Right lobe of liver (tissue), 6 donors: ENCODE data around the gene CA5B. TPM values are rescaled to one million over a fixed set of nuclear protein-coding genes. Genes with fewer than 3 reads are reported as not detected.
"Not testable (repeated sequence)": the region's sequence is repeated elsewhere in the genome, so short reads cannot be mapped to it uniquely, and the experiment has no call there.

ENCODE experiments used
- ATAC-seq, 4 donors: fragments of 200-7000 bp; cut with Tn5 transposase; one replicate each; pipeline ENCODE4 v1.9.1; 2020; ENCODE audit warnings: mild to moderate bottlenecking in 4 of 4, moderate library complexity in 4 of 4
- DNase-seq, 3 donors: peaks; one replicate each; pipeline ENCODE4 v3.0.0-alpha.2; 2020
- H3K27ac ChIP-seq, 3 donors: fragments of 200-600 bp; one replicate each; pipeline ENCODE4 v1.8.0; 2022
- H3K27me3 ChIP-seq, 2 donors: fragments of 200-600 bp; one replicate each; pipeline ENCODE4 v1.8.0; 2022
- H3K36me3 ChIP-seq, 4 donors: fragments of 200-600 bp; sonication (generic) in 1 of 4; one replicate each; pipeline versions ENCODE4 v1.5.1 to v1.8.0; 2017 to 2022; ENCODE audit warnings: control low read depth in 1 of 4
- H3K4me1 ChIP-seq, 4 donors: fragments of 200-600 bp; sonication (generic) in 1 of 4; one replicate each; pipeline versions ENCODE4 v1.5.1 to v1.8.0; 2017 to 2022; ENCODE audit warnings: control low read depth in 1 of 4
- H3K4me3 ChIP-seq, 3 donors: fragments of 200-600 bp; one replicate each; pipeline ENCODE4 v1.8.0; 2022
- H3K9me3 ChIP-seq, 4 donors: fragments of 200-600 bp; sonication (generic) in 1 of 4; one replicate each; pipeline versions ENCODE4 v1.5.1 to v1.8.0; 2017 to 2022; ENCODE audit warnings: control low read depth in 1 of 4
- CTCF ChIP-seq, 4 donors: fragments of 200-600 bp in 3 of 4; fragments of 450-650 bp in 1 of 4; IDR thresholded peaks; one replicate each; pipeline versions ENCODE4 v1.5.1 to v1.8.0; 2016 to 2022; ENCODE audit warnings: antibody characterized with exemption in 4 of 4, mild to moderate bottlenecking in 2 of 4
- POLR2A ChIP-seq: fragments of 450-650 bp; IDR thresholded peaks from one replicate; pipeline ENCODE4 v1.6.1; 2017; ENCODE audit warnings: antibody characterized with exemption, mild to moderate bottlenecking
- WGBS: methylation state at CpG from one replicate; pipeline ENCODE4 v1.1.6; 2018; ENCODE audit warnings: low coverage, low lambda C conversion rate; ENCODE audit not compliant: insufficient coverage; ENCODE audit errors: missing lambda C conversion rate; 5-methylcytosine and 5-hydroxymethylcytosine counted together
- intact Hi-C, 2 donors: fragments of 100-400 bp; cut with DNase I; formaldehyde crosslinking; loops; one replicate each; pipeline versions ENCODE4 v1.11.2 to v1.14.1; 2022
- total RNA-seq, 6 experiments: library from RNA; depleted of rRNA in 2 of 6; stranded (reverse); fragments of >200 nt in 2 of 6; fragmentation: NEBNext Ultra II Directional in 3 of 6; extraction: Animal tissue kit (Norgen Biotek cat#: 25700) in 3 of 6; gene quantifications; one replicate each; pipeline versions ENCODE4 v1.1.0 to v1.2.4, GENCODE V29; 2016 to 2023
- donor health status: DM: no; HTN: yes; CAD: no.
- donor health status: DM: no; HTN: no; CAD: no.
- donor health status: DM: no; HTN: no; CAD: no.
- donor health status: DM: no; HTN: yes; CAD: no.
- donor health status: DM: no; HTN: yes; CAD: no.

The CA5B gene
- total RNA-seq, 6 experiments from 2014 or later = 1.5 to 4.3 (median 2.8) TPM

- intact Hi-C loops = no loop called here
- Histone ChIP-seq H3K4me1 (no peaks in the 10 kb centered on the region), H3K9me3 (no peaks in the 10 kb centered on the region), H3K4me3 (no peak overlapping the region), H3K36me3 (no peaks in the 10 kb centered on the region), H3K27ac (no peak overlapping the region), H3K27me3 (no peaks in the 10 kb centered on the region)
- no peak for ATAC-seq
- TF ChIP-seq POLR2A = no peak
- TF ChIP-seq CTCF (IDR thresholded peaks at IDR 0.05) = no peak
- WGBS = 83% methylated on average over 2 of the region's 2 CpGs
- DNase-seq = no peak
These were observed 17.0 kb downstream of the CA5B start for GRCh38 chrX:15755091-15755490.

DNA sequence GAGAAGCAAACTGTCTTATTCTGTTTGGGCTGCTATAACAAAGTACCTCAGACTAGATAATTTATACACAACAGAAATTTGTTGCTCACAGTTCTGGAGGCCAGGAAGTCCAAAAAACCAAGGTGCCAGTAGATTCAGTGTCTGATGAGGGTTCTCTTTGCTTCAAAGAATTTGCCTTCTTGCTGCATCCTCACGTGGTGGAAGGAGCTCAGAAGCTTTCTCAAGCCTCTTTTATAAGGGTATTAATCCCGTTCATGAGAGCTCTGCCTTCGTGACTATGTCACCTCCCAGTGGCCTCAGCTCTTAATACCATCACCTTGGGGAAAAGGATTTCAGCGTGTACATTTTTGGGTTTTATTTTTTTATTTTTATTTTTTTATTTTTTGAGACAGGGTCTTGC, 20.1 kb downstream of the CA5B start:
- intact Hi-C loops = no loop called here
- DNase-seq = no peak
- TF ChIP-seq POLR2A = no peak
- TF ChIP-seq CTCF (IDR thresholded peaks at IDR 0.05) = no peak
- no peaks in the 10 kb centered on the region for H3K36me3 ChIP-seq
- H3K9me3 ChIP-seq = no peaks in the 10 kb centered on the region
- no peaks in the 10 kb centered on the region for H3K4me1 ChIP-seq
- WGBS = 79% methylated on average over 4 of the region's 4 CpGs
- H3K27ac ChIP-seq = no peak overlapping the region
- H3K4me3 ChIP-seq = no peak overlapping the region
- H3K27me3 ChIP-seq = no peaks in the 10 kb centered on the region
- no peak for ATAC-seq

DNA sequence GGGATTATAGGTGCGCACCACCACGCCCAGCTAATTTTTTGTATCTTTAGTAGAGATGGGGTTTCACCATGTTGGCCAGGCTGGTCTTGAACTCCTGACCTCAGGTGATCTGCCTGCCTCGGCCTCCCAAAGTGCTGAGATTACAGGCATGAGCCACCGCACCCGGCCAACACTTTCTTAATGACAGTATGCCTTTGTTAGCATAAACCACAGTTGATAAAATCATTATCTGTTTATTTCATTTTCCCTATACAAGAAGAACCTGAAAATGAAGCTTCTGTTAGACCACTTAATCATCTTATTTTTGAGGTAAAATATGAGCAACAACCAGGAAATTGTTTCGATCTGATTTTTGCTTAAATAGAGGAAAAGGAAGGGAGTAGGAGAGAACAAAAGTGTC, 21.8 kb downstream of the CA5B start:
- ATAC-seq, intact Hi-C loops, DNase-seq, H3K27ac ChIP-seq, H3K4me3 ChIP-seq, H3K27me3 ChIP-seq, H3K36me3 ChIP-seq, H3K9me3 ChIP-seq, H3K4me1 ChIP-seq: not testable (repeated sequence)
- WGBS = 91% methylated on average over 5 of the region's 6 CpGs

GRCh38 chrX:15761564-15762191, 23.6 kb downstream of the CA5B start:
- Histone ChIP-seq H3K27ac (no peak overlapping the region), H3K36me3 (no peaks in the 10 kb centered on the region), H3K4me1 (no peaks in the 10 kb centered on the region), H3K9me3 (no peaks in the 10 kb centered on the region), H3K4me3 (no peak overlapping the region), H3K27me3 (no peaks in the 10 kb centered on the region)
- intact Hi-C loops = no loop called here
- TF ChIP-seq CTCF (IDR thresholded peaks at IDR 0.05) (peak; percentile 55 to 82 (median 76)), POLR2A (no peak)
- DNase-seq = no peak
- 80% methylated on average over 6 of the region's 8 CpGs for WGBS
- peak; percentile 65 to 82 (median 78) for ATAC-seq

- Histone ChIP-seq H3K36me3 (no peaks in the 10 kb centered on the region), H3K4me3 (no peak overlapping the region), H3K9me3 (no peaks in the 10 kb centered on the region), H3K4me1 (no peaks in the 10 kb centered on the region), H3K27me3 (no peaks in the 10 kb centered on the region), H3K27ac (no peak overlapping the region)
- no peak for TF ChIP-seq POLR2A
- TF ChIP-seq CTCF (IDR thresholded peaks at IDR 0.05) = no peak
- intact Hi-C loops = no loop called here
- WGBS = 56% methylated on average over 3 of the region's 4 CpGs
- ATAC-seq (no peak), DNase-seq (no peak)
These were observed 31.4 kb downstream of the CA5B start for GRCh38 chrX:15769300-15769954.
